ENCODE results near the gene RIOK1. TPM values are rescaled to one million over a fixed set of nuclear protein-coding genes. Genes with fewer than 3 reads are reported as not detected.

The RIOK1 gene
- polyA plus RNA-seq, 3 donors = 7.7 to 14.6 (median 8.8) TPM

DNA sequence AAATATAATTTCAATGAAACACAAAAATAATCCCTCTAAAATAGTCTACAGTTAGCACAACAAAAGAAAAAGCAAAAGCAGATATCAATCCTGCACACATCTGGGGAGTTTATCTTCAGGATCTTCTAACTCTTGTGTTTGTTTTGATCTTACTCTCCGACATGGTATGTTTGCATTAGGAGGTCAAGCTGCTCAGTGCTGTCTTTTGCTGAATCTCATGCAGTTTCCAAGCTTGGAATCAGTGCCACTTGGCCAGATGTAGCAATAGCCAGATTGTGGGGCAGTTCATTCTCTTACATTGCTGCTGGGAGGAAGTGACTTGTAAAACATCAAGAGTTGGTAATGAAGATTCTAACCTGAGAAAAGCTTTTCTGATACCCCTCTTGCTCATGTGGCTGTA, 29.5 kb downstream of the RIOK1 start:
- Mint-ChIP-seq H3K27me3 (ENCODE audit: low read depth in 3 of 3) (no peaks in the 10 kb centered on the region), H3K4me3 (no peak overlapping the region), H3K36me3 (peaks cover 50 to 67% of the 10 kb centered on the region in 2 donors), H3K4me1 (no peaks in the 10 kb centered on the region), H3K27ac (no peak overlapping the region), H3K9me3 (no peaks in the 10 kb centered on the region)
- Histone ChIP-seq H4K20me1 (ENCODE audit: insufficient read depth, low read length) (no peaks in the 10 kb centered on the region), H3K4me1 (ENCODE audit: control insufficient read depth in 1 of 2, insufficient read depth in 2 of 2, low read length in 2 of 2) (no peaks in the 10 kb centered on the region), H3K4me3 (replicated peaks in 1 of 3; ENCODE audit: low read depth in 2 of 3, low read length in 3 of 3) (no peak overlapping the region), H3K4me2 (replicated peaks; ENCODE audit: extremely low read depth, low read length, poor library complexity, severe bottlenecking) (no peak overlapping the region), H3K27me3 (ENCODE audit: control insufficient read depth in 2 of 2, insufficient read depth in 2 of 2, low read length in 2 of 2) (no peaks in the 10 kb centered on the region), H3K9me3 (replicated peaks in 1 of 2; ENCODE audit: control insufficient read depth in 1 of 2, insufficient read depth in 1 of 2, low read length in 2 of 2) (no peaks in the 10 kb centered on the region), H3K27ac (ENCODE audit: low read depth in 1 of 2, low read length in 2 of 2) (no peak overlapping the region), H3K79me2 (ENCODE audit: insufficient read depth, low read length) (no peaks in the 10 kb centered on the region), H3K36me3 (replicated peaks in 1 of 2; ENCODE audit: control insufficient read depth in 1 of 2, insufficient read depth in 2 of 2, low read length in 2 of 2) (peaks cover 42 to 56% of the 10 kb centered on the region in 2 donors), H2AFZ (ENCODE audit: insufficient read depth, low read depth, low read length, poor library complexity, severe bottlenecking) (no peak overlapping the region), H3K9ac (ENCODE audit: insufficient read depth, low read length, poor library complexity, severe bottlenecking) (no peak overlapping the region)
- no peak for DNase-seq
- 100% methylated on average over 1 of the region's 1 CpG for WGBS (ENCODE audit: insufficient coverage)
- TF ChIP-seq, protein P1, sequence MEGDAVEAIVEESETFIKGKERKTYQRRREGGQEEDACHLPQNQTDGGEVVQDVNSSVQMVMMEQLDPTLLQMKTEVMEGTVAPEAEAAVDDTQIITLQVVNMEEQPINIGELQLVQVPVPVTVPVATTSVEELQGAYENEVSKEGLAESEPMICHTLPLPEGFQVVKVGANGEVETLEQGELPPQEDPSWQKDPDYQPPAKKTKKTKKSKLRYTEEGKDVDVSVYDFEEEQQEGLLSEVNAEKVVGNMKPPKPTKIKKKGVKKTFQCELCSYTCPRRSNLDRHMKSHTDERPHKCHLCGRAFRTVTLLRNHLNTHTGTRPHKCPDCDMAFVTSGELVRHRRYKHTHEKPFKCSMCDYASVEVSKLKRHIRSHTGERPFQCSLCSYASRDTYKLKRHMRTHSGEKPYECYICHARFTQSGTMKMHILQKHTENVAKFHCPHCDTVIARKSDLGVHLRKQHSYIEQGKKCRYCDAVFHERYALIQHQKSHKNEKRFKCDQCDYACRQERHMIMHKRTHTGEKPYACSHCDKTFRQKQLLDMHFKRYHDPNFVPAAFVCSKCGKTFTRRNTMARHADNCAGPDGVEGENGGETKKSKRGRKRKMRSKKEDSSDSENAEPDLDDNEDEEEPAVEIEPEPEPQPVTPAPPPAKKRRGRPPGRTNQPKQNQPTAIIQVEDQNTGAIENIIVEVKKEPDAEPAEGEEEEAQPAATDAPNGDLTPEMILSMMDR (IDR thresholded peaks at IDR 0.05) = no peak
- intact Hi-C loops (cut with micrococcal nuclease) = no loop called here

- DNase-seq = no peak
- no peaks in the 10 kb centered on the region for H4K20me1 ChIP-seq (ENCODE audit: insufficient read depth, low read length)
- intact Hi-C loops (cut with micrococcal nuclease) = loop anchor here in 1 of 2 donors (10.0 kb wide), 1 partner anchor 194 kb away; no protein-coding TSS in a partner anchor
- Mint-ChIP-seq H3K9me3 (peaks cover 0 to 5% (median 0%) of the 10 kb centered on the region in 7 donors), H3K27me3 (ENCODE audit: low read depth in 3 of 3) (peaks cover 0 to 2% (median 0%) of the 10 kb centered on the region in 3 donors), H3K4me1 (no peaks in the 10 kb centered on the region), H3K27ac (no peak overlapping the region), H3K36me3 (peaks cover 33 to 47% of the 10 kb centered on the region in 2 donors), H3K4me3 (no peak overlapping the region)
- no peak overlapping the region for H3K9ac ChIP-seq (ENCODE audit: insufficient read depth, low read length, poor library complexity, severe bottlenecking)
- H3K27me3 ChIP-seq (ENCODE audit: control insufficient read depth in 2 of 2, insufficient read depth in 2 of 2, low read length in 2 of 2) = no peaks in the 10 kb centered on the region
- no peak overlapping the region for H3K27ac ChIP-seq (ENCODE audit: low read depth in 1 of 2, low read length in 2 of 2)
- no peaks in the 10 kb centered on the region for H3K79me2 ChIP-seq (ENCODE audit: insufficient read depth, low read length)
- no CpG with 5 or more reads among the region's 3 CpGs for WGBS (ENCODE audit: insufficient coverage)
- peaks cover 22 to 36% of the 10 kb centered on the region in 2 donors for H3K36me3 ChIP-seq (replicated peaks in 1 of 2; ENCODE audit: control insufficient read depth in 1 of 2, insufficient read depth in 2 of 2, low read length in 2 of 2)
- H3K4me3 ChIP-seq (replicated peaks in 1 of 3; ENCODE audit: low read depth in 2 of 3, low read length in 3 of 3) = no peak overlapping the region
- no peak overlapping the region for H3K4me2 ChIP-seq (replicated peaks; ENCODE audit: extremely low read depth, low read length, poor library complexity, severe bottlenecking)
- H3K9me3 ChIP-seq (replicated peaks in 1 of 2; ENCODE audit: control insufficient read depth in 1 of 2, insufficient read depth in 1 of 2, low read length in 2 of 2) = no peaks in the 10 kb centered on the region
- TF ChIP-seq, protein P1 (IDR thresholded peaks at IDR 0.05) = no peak
- no peaks in the 10 kb centered on the region for H3K4me1 ChIP-seq (ENCODE audit: control insufficient read depth in 1 of 2, insufficient read depth in 2 of 2, low read length in 2 of 2)
- H2AFZ ChIP-seq (ENCODE audit: insufficient read depth, low read depth, low read length, poor library complexity, severe bottlenecking) = no peak overlapping the region
Measured at GRCh38 chr6:7421066-7421465, 31.5 kb downstream of the RIOK1 start.

Measured in CD14-positive monocyte (primary cell).